ENCODE measurements around the gene IRX3.

Gene IRX3

DNA sequence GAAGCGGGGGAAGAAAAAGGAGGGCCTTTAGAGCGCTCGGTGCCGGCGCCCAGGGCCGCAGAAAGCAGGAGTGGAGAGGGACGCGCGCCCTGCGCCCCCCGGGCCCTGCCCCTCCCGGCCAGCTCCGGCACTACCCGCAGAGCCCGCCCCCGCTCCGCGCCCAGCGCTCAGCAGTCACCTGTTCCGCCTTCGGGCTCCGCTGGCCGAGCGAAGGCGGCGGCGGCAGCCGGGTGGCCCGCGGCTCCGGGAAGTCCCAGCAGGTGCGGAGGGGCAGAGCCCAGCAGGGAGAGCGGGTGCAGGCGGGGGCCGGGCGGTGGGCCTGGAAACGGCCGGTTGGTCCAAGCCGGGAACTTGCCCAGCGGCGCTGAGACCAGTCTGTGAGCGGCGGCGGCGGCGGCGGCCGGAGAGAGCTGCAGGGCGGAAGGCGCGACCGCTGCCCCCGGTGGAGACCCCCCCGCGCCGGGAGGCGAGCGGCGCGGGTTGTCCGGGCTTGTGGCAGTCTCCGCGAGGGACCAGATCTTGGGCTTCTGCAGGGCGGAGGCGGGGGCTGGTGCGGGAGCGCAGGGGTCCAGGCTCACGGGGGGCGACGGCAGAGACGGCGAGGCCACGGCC, 2.2 kb downstream of the IRX3 start (continued):
- TF ChIP-seq, protein P1, sequence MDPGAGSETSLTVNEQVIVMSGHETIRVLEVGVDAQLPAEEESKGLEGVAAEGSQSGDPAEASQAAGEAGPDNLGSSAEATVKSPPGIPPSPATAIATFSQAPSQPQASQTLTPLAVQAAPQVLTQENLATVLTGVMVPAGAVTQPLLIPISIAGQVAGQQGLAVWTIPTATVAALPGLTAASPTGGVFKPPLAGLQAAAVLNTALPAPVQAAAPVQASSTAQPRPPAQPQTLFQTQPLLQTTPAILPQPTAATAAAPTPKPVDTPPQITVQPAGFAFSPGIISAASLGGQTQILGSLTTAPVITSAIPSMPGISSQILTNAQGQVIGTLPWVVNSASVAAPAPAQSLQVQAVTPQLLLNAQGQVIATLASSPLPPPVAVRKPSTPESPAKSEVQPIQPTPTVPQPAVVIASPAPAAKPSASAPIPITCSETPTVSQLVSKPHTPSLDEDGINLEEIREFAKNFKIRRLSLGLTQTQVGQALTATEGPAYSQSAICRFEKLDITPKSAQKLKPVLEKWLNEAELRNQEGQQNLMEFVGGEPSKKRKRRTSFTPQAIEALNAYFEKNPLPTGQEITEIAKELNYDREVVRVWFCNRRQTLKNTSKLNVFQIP (CRISPR knock-in tag; IDR thresholded peaks at IDR 0.05; ENCODE audit: borderline replicate concordance, low read depth): no peak
- no peak for TF ChIP-seq ZFP3 (CRISPR knock-in tag; IDR thresholded peaks at IDR 0.05)
- TF ChIP-seq BACH2 (CRISPR knock-in tag; IDR thresholded peaks at IDR 0.05; ENCODE audit: borderline replicate concordance): no peak
- TF ChIP-seq SNAI2 (CRISPR knock-in tag; IDR thresholded peaks at IDR 0.05): no peak
- TF ChIP-seq ZFP30 (CRISPR knock-in tag; IDR thresholded peaks at IDR 0.05): no peak

DNA sequence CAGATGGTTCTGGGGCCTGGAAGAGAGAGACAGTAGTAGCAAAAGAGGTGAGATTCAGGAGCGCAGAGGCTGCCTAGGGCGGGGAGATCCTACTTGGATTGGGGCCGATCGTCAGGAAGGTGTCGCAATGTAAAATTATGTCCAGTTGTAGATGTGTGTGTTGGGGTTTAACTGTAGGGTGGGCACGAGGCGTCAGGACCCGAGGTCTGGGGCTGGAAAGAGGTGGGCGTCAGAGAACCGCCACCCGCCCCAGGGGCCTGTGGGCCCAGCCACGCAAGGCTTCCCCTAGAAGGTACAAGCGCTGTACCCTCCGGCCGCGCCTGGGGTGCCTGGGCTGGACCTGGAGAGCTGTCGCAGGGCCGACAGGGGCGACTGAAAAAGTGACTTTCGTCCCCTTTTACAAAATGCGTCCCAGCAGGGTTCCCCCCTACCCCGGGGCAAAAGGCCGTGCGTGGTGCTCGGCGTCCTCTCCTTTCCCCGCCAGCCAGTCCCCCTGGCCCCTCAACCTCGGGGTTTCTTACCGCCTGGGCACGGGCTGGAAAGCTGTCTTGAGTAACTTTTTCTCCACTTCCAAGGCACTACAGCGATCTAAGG, 2.8 kb downstream of the IRX3 start:
- no peak for ATAC-seq
- no peak for TF ChIP-seq ZFP30 (CRISPR knock-in tag; IDR thresholded peaks at IDR 0.05)
- TF ChIP-seq GLIS3 (CRISPR knock-in tag; IDR thresholded peaks at IDR 0.05): no peak
- no peak for TF ChIP-seq ZNF8 (CRISPR knock-in tag; IDR thresholded peaks at IDR 0.05)
- TF ChIP-seq ZC3H10 (CRISPR knock-in tag; IDR thresholded peaks at IDR 0.05): no peak
- no peak for TF ChIP-seq BACH2 (CRISPR knock-in tag; IDR thresholded peaks at IDR 0.05; ENCODE audit: borderline replicate concordance)
- no peak for TF ChIP-seq TCF4 (CRISPR knock-in tag; IDR thresholded peaks at IDR 0.05; ENCODE audit: borderline replicate concordance)

DNA sequence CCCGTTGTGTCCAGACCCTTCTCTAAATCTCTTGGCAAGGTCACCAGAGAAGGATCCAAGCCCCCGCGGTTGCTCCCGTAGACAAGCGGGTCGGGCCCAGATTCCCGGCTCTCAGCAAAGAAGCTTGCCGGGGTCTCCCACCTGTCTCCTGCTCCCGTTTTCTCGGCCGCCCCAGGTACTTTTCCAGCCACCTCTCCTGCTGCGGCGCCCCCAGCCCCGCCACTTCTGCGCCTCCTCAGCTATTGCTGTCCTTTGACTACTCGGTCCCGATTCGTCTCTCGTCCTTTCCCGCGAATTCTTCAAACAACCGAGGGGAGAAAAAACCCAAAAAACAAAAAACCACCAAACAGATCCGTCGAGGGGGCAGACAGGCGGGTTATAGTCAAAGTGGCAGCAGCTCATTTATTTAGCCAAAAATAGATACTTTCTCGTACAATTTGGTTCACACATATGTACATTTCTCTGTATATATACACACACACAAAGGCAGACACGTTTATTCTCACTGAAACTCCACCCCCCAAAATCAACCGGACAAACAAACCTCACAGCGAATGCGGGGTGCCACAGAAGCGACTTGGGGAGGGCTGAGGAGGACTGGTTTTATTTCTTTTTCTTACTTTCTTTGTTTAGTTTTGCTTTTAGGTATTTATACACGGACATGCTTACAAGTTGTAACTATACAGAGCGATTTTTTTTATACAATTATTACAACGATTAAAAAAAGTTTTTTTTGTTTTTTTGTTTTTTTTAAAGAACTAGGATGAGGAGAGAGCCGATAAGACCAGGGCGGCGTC, 3.5 kb downstream of the IRX3 start:
- ATAC-seq: no peak
- no peak for TF ChIP-seq ESRRG (CRISPR knock-in tag; IDR thresholded peaks at IDR 0.05)
- TF ChIP-seq TOX (CRISPR knock-in tag; IDR thresholded peaks at IDR 0.05; ENCODE audit: borderline replicate concordance): no peak
- TF ChIP-seq ZC3H10 (CRISPR knock-in tag; IDR thresholded peaks at IDR 0.05): no peak
- TF ChIP-seq, protein P2, sequence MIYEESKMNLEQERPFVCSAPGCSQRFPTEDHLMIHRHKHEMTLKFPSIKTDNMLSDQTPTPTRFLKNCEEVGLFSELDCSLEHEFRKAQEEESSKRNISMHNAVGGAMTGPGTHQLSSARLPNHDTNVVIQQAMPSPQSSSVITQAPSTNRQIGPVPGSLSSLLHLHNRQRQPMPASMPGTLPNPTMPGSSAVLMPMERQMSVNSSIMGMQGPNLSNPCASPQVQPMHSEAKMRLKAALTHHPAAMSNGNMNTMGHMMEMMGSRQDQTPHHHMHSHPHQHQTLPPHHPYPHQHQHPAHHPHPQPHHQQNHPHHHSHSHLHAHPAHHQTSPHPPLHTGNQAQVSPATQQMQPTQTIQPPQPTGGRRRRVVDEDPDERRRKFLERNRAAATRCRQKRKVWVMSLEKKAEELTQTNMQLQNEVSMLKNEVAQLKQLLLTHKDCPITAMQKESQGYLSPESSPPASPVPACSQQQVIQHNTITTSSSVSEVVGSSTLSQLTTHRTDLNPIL (CRISPR knock-in tag; IDR thresholded peaks at IDR 0.05; ENCODE audit: low read depth): no peak
- no peak for TF ChIP-seq ISL1 (CRISPR knock-in tag; IDR thresholded peaks at IDR 0.05)
- no peak for TF ChIP-seq BACH2 (CRISPR knock-in tag; IDR thresholded peaks at IDR 0.05; ENCODE audit: borderline replicate concordance)
- TF ChIP-seq ARNTL (CRISPR knock-in tag; IDR thresholded peaks at IDR 0.05; ENCODE audit: borderline replicate concordance, low read depth): no peak
- no peak for TF ChIP-seq ZNF70 (CRISPR knock-in tag; IDR thresholded peaks at IDR 0.05)
- no peak for TF ChIP-seq ZFP30 (CRISPR knock-in tag; IDR thresholded peaks at IDR 0.05)
- TF ChIP-seq ZNF8 (CRISPR knock-in tag; IDR thresholded peaks at IDR 0.05): no peak
- no peak for TF ChIP-seq TCF4 (CRISPR knock-in tag; IDR thresholded peaks at IDR 0.05; ENCODE audit: borderline replicate concordance)
- TF ChIP-seq RARB (CRISPR knock-in tag; IDR thresholded peaks at IDR 0.05): no peak
- TF ChIP-seq OSR1 (CRISPR knock-in tag; IDR thresholded peaks at IDR 0.05): no peak
- no peak for TF ChIP-seq GLIS3 (CRISPR knock-in tag; IDR thresholded peaks at IDR 0.05)

DNA sequence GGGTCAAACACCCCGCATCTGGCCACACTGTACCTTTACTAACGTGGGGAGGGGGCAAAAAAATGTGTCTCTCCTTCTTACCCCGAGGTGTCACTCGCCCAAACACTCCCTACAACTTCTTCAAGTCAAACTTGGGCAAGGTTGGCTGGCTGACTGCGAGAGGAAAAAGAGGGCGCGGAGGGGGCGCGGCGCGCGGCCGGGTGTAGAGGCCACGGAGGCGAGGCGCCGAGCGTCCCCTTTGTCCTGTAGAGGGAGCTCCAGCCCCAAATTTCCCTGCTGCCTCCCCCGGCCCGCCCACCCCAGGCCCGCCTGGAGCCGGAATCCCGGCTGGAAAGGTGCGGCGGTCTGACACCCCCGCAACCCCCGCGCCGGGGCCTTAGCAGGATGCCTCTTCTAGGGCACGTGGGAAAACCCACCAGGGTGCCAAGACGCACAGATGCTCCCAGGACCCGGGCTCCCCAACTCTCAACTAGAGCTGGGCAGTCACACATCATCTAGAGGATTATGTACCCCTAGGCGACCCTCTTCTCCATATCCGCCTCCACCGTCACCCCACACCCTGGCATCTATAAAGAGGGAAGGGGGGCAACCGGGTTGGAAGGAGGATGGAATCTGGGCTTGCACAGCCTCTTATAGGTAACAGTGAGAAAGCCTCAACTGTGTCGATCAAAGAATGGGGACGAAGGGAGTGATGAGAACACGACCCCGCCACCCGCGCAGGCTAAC, 4.2 kb downstream of the IRX3 start:
- no peak for TF ChIP-seq BACH2 (CRISPR knock-in tag; IDR thresholded peaks at IDR 0.05; ENCODE audit: borderline replicate concordance)
- no peak for TF ChIP-seq ZC3H10 (CRISPR knock-in tag; IDR thresholded peaks at IDR 0.05)
- TF ChIP-seq ZFP3 (CRISPR knock-in tag; IDR thresholded peaks at IDR 0.05): no peak
- TF ChIP-seq TCF4 (CRISPR knock-in tag; IDR thresholded peaks at IDR 0.05; ENCODE audit: borderline replicate concordance): no peak
- TF ChIP-seq, protein P1 (CRISPR knock-in tag; IDR thresholded peaks at IDR 0.05; ENCODE audit: borderline replicate concordance, low read depth): no peak
- TF ChIP-seq, protein P3, sequence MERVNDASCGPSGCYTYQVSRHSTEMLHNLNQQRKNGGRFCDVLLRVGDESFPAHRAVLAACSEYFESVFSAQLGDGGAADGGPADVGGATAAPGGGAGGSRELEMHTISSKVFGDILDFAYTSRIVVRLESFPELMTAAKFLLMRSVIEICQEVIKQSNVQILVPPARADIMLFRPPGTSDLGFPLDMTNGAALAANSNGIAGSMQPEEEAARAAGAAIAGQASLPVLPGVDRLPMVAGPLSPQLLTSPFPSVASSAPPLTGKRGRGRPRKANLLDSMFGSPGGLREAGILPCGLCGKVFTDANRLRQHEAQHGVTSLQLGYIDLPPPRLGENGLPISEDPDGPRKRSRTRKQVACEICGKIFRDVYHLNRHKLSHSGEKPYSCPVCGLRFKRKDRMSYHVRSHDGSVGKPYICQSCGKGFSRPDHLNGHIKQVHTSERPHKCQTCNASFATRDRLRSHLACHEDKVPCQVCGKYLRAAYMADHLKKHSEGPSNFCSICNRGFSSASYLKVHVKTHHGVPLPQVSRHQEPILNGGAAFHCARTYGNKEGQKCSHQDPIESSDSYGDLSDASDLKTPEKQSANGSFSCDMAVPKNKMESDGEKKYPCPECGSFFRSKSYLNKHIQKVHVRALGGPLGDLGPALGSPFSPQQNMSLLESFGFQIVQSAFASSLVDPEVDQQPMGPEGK (CRISPR knock-in tag; IDR thresholded peaks at IDR 0.05; ENCODE audit: borderline replicate concordance): no peak
- TF ChIP-seq ZNF70 (CRISPR knock-in tag; IDR thresholded peaks at IDR 0.05): no peak
- no peak for ATAC-seq

All from SK-N-SH treated with all-trans-retinoic acid at 6 μM for 48 hours (cell line).